GM12864 (cell line): ENCODE results near the gene PRLR.

Source experiments
- DNase-seq: peaks from one replicate; pipeline ENCODE4 v3.0.0-alpha.2; 2011; ENCODE audit warnings: low read depth
- H3K4me3 ChIP-seq: 2 replicates; pipeline ENCODE4 v1.5.1; 2011; ENCODE audit warnings: mild to moderate bottlenecking, low read depth, low read length, control low read depth
- TF ChIP-seq, protein P1 (sequence below): IDR thresholded peaks from 2 replicates; pipeline ENCODE4 v1.5.1; 2011; ENCODE audit warnings: low read depth, mild to moderate bottlenecking, moderate library complexity, low read length, control low read depth, inconsistent platforms; ENCODE audit errors: missing control alignments

Gene PRLR

GRCh38 chr5:35236770-35237169 is 6.5 kb upstream of the PRLR start:
- TF ChIP-seq, protein P1, sequence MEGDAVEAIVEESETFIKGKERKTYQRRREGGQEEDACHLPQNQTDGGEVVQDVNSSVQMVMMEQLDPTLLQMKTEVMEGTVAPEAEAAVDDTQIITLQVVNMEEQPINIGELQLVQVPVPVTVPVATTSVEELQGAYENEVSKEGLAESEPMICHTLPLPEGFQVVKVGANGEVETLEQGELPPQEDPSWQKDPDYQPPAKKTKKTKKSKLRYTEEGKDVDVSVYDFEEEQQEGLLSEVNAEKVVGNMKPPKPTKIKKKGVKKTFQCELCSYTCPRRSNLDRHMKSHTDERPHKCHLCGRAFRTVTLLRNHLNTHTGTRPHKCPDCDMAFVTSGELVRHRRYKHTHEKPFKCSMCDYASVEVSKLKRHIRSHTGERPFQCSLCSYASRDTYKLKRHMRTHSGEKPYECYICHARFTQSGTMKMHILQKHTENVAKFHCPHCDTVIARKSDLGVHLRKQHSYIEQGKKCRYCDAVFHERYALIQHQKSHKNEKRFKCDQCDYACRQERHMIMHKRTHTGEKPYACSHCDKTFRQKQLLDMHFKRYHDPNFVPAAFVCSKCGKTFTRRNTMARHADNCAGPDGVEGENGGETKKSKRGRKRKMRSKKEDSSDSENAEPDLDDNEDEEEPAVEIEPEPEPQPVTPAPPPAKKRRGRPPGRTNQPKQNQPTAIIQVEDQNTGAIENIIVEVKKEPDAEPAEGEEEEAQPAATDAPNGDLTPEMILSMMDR: no peak
- H3K4me3 ChIP-seq: no peak overlapping the region
- no peak for DNase-seq

GRCh38 chr5:35233601-35234000 is 3.3 kb upstream of the PRLR start:
- H3K4me3 ChIP-seq: no peak overlapping the region
- TF ChIP-seq, protein P1: no peak
- no peak for DNase-seq

DNA sequence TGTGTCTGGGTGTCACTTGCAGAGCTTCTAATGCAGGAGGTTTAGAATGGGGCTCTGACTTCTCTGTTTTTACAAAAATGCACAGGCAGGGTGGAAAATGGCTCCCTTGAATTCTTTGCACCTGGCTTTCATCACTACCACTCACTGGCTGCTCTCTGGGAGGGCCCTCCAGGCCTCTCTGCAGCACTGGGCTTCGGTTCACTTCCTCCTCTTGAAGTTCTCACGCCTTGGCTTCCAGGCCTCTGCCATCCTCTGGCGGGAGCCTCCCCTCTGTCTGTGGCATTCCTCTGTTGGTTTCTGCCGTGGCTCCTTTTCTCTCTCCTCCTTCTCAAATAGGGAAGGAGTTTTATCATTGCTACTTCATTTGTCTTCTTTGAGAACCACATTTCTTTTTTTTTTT is 2.8 kb upstream of the PRLR start:
- no peak overlapping the region for H3K4me3 ChIP-seq
- no peak for DNase-seq
- TF ChIP-seq, protein P1: no peak

GRCh38 chr5:35232124-35232523 is 1.8 kb upstream of the PRLR start:
- no peak overlapping the region for H3K4me3 ChIP-seq
- TF ChIP-seq, protein P1: no peak
- no peak for DNase-seq

GRCh38 chr5:35229076-35230037 is 930 bp downstream of the PRLR start:
- DNase-seq: no peak
- TF ChIP-seq, protein P1: peak; percentile 34
- peak overlapping the region; percentile 1; the same call in 1 of the 2 replicates for H3K4me3 ChIP-seq

- TF ChIP-seq, protein P1: no peak
- DNase-seq: no peak
- H3K4me3 ChIP-seq: no peak overlapping the region
These were observed 2.0 kb downstream of the PRLR start for GRCh38 chr5:35228310-35228709.

DNA sequence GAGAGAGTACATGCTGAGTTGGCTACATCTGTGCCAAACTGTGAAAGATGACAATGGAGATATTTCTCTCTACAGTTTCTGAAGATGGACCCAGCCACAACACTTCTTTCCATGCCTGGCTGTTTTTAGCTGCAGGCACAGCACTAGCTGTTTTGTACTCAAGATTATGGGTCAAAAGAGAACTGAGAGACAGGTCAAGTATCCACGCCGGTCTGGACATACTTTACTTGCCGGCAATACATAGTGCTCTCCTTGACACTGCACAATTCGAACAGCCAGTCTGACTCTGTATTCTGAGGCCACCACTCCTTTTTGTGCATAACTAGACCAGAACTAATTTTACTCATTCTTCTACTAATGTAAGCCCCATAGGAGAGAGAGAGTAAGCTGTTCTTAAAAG is 2.6 kb downstream of the PRLR start:
- no peak overlapping the region for H3K4me3 ChIP-seq
- DNase-seq: no peak
- TF ChIP-seq, protein P1: no peak
